GM18867 (cell line): Measurements from ENCODE around the gene S100Z.
A peak's percentile ranks its signal among the peaks of the same experiment; 100 is the strongest.
"Not testable (repeated sequence)": the region's sequence is repeated elsewhere in the genome, so short reads cannot be mapped to it uniquely, and the experiment has no call there.

ENCODE experiments used
- ATAC-seq: cut with Tn5 transposase; IDR thresholded peaks from one replicate; pipeline ENCODE4 v1.9.1; 2021; ENCODE audit warnings: mild to moderate bottlenecking, moderate library complexity; ENCODE audit not compliant: unreplicated experiment

S100Z gene

DNA sequence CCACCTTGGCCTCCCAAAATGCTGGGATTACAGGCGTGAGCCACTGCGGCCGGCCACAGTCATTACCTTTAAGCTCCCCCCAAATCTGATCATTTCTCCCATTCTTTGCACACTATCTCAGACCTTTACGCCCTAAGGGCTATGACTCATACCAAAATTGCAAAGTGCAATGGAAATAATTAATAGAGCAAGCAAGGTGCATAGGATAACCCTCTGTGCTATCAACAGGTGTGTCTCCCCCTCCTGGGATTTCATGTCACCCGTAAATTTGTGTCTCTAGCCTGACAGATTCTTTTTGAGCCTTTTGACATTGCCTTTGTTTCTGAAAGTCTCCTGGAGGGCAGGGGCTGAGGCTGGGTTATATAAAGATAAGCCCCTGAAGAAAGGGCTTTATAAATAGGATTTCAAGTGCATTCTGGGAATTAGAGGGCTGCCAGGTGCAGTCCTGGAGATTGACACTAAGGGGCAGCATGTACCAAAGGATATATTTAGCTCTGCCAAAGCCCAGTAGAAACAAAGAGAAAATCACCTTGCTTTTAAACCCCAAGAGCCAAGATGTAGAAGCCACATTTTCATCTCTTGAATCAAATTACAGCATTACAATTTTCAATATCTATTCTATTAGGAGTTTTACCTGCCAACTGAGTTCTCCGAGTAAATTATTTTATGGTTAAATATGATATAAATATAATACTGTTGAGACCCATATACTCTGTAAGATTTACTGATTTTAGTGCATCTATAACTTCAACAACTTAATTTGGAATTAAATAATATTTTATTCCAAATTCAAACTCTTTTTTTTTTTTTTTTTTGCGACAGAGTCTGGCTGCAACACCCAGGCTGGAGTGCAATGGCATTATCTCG is 18.2 kb downstream of the S100Z start:
- peak; percentile 70 for ATAC-seq

DNA sequence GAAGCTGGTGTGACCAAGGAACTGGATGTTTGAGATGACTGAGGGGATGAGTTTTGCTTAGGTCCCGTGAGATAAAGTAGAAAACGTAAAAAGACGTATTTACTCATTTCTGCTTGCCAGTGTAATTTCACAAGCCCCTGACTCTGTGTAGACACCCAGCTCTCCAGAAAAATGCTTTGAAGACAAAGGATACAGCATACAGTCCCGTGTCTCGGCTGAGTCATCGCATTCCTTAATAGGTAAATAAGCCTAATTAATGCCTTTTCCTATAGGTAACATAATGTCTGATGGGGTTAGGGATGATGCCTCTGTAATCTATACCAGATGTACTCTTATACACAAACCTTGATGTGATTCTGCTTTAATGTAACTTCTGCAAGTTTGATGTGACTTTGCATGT is 20.2 kb downstream of the S100Z start:
- ATAC-seq = no peak

DNA sequence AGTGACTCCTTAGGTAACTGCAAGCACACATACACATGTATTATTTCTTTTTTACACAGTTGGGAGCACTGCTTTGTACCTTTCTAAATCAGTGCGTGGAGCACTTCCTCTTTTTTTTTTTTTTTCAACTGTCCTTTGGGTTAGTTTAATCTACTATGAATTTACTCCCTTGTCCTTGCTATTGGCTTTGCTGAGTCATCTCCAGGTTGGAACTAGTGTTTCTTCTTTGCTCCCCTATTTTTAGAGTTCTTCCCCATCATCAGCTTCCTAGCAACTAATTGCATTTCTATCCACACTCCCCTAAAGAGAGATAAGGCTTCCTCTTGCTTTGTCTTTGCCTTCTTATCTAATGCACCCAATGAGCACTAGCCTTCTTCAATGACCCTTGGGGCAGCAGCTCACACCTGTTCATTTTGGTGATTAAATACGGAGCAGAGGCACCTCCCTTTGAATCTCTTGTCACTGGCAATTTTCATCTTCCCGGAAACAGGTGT is 24.3 kb downstream of the S100Z start:
- no peak for ATAC-seq

DNA sequence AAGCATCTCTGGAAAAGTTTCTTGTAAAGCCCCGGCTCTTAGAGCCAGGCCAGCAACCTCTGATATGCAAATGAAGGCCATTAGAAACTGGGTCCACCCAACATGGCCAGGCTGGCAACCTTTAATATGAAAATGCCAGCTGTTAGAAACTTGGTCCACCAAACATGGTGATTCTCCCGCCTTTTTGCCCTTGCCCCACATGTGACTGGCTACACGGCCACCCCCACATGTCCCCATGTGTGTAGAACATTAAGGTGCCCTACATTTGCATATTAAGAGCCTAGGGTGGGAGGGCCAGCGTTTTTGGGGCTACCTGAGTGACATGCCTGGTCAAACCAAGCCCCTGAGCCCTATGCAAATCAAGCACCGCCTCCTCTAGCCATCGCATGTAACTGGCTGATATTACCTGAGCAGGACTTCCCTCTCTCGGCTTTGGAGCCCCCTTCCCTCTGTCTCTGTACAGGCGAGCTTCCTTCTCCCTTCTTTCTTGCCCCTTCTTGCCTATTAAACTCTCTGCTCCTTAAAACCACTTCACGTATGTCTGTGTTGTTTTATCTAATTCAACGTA is 39.0 kb downstream of the S100Z start:
- ATAC-seq = no peak

DNA sequence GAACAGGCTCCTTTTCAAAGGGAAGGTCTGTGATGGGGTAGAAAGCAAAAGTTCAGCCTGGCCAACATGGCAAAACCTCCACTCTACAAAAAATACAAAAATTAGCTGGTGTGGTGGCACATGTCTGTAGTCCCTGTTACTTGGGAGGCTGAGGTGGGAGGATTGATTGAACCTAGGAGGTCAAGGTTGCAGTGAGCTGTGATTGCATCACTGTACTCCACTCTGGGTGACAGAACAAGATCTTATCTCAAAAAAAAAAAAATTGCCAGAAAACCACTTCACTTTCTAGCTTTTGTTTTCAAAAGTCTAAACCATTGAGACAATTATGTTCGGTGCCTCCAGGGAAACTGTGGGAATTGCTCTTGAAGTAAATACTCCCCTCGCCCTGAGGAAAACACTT is 43.5 kb downstream of the S100Z start:
- ATAC-seq = no peak

DNA sequence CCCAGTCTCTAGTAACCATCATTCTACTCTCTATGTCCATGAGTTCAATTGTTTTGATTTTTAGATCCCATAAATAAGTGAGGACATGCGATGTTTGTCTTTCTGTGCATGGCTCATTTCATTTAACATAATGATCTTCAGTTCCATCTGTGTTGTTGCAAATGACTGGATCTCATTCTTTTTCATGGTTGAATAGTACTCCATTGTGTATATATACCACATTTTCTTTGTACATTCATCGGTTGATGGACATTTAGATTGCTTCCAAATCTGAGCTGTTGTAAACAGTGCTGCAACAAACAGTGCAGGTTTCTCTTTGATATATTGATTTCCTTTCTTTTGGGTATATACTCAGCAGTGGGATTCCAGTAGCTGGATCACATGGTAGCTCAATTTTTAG is 46.4 kb downstream of the S100Z start:
- ATAC-seq = no peak

DNA sequence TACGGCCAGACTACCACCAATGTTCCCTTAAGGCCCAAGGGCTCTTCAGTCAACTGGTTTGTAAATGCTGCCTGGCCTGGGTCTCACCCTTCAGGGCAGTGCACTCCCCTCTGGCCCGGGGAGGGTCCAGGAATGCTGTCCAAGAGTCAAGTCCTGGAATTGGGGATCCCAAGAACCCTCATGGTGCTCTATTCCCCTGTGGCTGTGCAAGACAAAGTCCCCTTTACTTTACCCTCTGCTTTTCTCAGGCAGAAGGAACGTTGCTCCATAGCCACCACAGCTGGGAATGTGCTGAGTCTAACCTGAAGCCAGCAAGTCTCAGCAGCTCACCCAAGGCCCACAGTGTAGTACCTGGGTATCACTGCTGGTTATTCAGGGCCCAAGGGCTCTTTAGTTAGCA is 51.7 kb downstream of the S100Z start:
- no peak for ATAC-seq

DNA sequence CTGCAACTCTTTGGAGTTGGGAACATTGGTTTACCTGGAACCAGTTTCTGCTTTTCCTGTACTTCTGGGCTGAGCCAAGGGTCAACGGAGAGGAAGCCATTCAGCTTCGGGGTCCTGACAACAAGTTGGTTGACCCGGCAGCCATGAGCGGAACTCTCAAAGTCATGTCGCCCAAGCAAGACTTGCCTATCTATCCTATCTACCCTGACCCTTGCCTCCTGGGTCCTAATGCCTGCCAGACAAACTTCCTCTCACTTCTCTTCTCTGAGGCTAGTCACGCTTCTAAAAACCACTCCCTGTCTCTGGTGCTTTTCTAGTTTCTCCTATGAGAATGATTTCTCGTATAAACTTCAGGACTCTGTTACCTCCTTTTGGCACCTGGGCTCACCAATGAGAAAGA is 58.4 kb downstream of the S100Z start:
- ATAC-seq = no peak

DNA sequence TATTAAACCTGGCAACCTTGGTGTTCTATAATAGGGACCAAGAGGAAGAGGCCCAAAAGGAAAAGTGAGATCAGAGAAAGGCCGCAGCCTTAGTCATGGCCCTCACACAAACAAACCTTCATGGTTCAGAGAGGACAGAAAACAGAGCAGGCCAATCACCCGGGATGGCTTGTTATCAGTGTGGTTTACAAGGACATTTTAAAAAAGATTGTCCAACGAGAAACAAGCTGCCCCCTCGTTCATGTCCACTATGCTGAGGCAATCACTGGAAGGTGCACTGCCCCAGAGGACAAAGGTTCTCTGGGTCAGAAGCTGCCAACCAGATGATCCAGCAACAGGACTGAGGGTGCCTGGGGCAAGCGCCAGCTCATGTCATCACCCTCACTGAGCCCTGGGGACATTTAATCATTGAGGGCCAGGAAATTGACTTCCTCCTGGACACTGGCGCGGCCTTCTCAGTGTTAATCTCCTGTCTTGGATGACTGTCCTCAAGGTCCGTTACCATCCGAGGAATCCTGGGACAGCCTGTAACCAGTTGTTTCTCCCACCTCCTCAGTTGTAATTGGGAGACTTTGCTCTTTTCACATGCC is 60.6 kb downstream of the S100Z start:
- ATAC-seq = not testable (repeated sequence)

DNA sequence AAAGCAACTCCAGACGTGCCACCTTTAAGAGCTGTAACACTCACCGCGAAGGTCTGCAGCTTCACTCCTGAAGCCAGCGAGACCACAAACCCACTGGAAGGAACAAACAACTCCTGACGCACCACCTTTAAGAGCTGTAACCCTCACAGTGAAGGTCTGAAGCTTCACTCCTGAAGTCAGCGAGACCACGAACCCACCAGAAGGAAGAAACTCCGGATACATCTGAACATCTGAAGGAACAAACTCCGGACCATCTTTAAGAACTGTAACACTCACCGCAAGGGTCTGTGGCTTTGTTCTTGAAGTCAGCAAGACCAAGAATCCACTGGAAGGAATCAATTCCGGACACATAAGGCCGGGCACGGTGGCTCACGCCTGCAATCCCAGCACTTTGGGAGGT is 64.9 kb downstream of the S100Z start:
- ATAC-seq = not testable (repeated sequence)

DNA sequence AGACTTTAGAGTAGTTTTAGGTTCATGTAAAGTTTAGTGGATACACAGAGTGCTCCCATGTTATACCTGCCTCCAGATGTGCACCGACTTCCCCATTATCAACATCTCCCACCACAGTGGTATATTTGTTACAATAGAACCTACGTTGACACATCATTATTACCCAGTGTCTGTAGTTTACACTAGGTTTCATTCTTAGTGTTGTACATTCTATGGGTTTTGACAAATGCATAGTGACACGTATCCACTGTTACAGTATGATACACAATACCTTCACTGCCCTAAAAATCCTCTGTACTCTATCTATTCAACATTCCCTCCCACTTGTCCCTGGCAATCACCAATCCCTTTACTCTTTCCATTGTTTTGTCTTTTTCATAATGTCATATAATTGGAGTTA is 68.7 kb downstream of the S100Z start:
- ATAC-seq = no peak

DNA sequence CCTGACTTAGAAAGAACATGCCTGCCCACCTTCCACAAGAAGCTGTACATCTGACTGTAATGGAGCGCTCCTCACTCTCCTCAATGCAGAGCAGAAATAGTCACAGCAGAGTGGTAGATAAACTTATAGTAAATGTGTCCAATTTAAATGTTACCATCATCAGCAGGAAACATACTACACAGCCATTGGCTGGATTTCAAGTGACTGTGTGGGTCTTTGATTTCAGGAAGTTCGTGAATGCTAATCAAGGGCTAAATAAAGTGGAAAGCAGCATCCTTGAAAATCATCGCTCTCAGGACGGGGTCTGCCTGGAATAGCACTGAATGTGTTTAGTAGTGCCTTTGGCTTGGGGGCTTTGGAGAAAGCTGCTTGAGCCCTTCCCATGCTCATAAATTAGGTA is 70.7 kb downstream of the S100Z start:
- no peak for ATAC-seq

DNA sequence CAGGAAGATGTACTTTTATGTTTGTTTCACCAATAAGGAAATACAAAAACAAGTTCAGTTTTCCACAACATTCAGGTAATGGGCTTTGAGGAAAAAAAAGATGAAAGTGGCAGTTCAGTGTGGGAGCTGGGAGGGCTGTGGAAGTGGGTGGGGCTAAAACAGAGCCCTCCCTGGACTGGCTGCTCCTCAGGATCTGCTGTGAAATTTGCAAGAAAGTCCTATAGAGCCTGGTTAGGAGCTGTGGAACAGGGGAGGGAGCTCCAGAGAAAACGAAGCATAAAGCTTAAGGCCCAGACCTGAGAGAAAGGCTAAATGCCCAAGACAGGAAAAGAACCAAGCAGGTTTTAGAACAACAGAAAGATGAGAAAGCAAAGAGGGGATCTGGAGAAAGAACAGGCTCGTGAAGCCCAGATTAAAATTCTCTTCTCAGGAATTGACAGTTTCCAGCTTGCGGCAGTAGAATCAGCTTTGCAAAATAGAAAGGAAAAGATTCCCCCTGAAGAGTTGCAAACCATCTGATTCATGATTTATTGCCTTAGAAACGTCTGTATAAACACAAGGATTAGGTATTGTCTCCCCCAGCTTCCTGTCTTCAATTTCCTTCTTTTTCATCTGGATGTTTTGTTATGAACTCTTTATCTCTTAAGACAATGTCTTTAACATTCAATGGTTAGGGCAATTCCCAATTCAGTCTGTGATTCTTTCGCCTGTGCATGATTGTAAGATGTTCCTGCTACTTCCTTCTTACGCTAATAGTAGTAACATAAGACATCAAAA is 76.7 kb downstream of the S100Z start:
- no peak for ATAC-seq

DNA sequence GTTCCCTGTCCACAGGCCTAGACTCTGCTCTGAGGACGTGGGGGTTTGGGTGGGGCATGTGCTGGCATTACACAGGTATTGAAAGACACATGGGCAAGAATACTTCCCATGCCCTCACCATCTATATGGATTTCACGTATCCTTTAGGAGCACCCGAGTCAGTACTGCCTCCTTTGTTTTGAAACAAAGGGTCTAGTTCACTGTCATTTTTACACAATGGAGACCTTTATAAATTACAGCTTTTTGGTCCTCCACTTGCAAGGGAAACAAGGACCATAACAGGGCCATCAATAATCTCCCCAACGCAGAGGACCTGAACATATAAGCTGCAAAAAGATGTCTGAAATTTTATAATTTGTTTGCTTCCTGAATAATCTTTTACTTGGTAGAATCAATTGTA is 78.1 kb downstream of the S100Z start:
- no peak for ATAC-seq

DNA sequence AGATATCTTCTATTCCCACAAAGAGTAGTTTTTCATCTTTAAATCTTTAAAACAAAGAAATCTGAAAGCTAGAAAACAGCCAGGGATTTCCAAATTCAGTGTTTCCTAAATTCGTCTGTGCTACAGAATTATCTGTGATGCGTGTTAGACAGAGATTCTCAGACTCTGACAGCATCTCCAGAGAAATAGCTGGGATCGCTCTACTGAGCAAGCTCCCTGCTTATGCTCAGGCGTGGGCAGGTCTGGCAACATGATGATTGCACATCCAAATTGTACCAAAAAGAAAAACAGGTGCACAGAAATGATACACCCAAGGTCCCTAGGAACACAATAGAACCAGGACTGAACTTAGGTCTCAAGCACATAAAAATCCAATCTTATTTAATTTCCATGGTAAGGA is 80.3 kb downstream of the S100Z start:
- no peak for ATAC-seq

DNA sequence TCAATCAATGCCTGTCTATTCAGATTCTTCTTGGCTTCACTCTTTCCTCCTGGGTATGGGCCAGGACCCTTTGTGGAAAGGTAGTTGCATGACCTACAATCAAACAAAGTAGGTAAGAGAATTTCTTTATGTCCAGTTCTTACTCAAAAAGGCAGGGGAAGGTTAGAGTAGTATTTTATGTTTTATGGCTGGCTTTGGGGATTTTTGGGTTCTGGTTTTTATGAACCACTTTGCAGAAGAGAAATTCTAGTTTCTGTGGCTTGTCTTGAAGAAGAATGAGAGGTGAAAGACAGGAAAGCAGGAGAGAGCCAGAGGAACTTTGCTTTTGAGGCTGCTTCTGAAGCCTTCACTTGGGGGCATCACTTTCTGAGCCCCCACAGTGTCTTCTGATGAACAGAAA is 88.4 kb downstream of the S100Z start:
- no peak for ATAC-seq

DNA sequence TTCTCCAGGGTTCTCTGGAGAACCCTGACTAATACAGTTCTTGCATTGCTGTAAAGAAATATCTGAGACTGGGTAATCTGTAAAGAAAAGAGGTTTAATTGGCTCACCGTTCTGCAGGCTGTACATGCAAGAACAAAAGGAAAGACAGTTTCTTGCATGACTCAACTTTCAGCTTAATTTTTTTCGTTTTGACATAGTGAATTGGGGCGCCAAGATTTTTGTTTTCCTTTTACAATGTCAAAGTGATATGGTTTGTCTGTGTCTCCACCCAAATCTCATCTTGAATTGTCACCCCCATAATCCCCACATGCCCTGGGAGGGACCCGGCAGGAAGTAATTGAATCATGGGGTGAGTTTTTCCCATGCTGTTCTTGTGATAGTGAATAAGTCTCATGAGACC is 91.2 kb downstream of the S100Z start:
- ATAC-seq = no peak

DNA sequence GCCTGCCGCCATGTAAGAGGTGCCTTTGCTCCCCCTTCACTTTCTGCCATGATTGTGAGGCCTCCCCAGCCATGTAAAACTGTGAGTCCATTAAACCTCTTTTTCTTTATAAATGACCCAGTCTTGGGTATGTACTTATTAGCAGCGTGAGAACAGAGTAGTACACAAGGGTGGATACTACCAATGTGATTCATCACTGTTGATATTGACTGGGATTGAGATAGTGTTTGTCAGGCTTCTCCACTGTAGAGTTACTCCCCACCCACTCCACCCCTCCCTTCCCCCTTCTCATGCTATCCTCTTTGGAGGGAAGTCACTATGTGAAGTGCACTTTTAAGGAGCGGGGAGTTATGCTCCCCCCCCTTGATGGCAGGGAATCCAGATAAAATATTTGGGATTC is 91.6 kb downstream of the S100Z start:
- ATAC-seq = no peak

DNA sequence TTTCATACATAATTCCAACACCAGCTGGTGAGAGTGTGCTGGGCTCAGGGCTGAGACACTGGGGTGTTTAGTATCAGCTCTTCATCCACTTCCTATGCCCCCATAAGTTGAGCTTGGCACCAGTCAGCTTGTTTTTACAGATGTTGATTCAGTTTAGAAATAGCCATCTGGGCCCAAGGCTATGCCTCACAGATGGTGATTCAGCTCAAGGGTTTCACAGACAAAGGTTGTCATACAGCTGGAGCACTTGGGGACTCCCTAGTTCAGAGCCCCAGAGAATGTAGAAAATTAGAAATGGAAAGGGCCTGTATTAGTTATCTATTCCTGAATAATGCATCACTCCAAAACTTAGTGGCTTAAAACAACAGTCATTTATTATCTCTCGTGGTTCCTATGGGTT is 92.8 kb downstream of the S100Z start:
- ATAC-seq = no peak

DNA sequence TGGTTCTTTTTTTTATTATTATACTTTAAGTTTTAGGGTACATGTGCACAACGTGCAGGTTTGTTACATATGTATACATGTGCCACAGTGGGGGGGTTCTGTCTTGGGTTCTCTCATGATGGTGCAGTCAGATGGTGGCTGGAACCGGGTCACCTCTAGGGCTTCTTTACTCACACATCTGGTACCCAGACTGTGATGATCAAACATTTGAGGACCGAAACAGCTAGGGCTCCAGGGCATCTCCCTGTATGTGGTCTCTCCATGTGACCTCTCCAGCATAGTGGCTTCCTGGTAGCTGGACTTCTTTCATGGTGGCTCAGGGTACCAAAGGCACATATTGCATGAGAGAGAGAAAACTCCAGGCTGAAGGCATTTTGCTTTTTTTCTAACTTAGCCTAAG is 93.2 kb downstream of the S100Z start:
- no peak for ATAC-seq

DNA sequence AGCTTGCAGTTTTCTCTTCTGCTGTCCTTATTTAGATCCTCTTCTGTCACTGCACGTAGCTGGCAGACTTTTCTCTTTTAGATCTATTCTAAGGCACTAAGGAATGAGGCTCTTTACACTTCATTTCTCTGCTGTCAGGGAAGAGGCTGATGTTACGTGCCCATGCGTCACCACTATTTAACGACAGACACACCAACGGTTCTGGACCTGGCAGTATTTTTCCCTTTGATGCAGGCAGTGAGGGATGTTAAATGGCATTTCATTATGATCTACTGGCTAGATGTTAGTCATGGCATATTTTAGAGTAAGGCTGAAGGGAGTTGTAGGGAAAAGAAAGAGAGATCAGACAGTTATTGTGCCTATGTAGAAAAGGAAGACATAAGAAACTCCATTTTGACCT is 94.8 kb downstream of the S100Z start:
- ATAC-seq = no peak
